ENCODE results near the gene SNRNP25. TPM values are rescaled to one million over a fixed set of nuclear protein-coding genes. Genes with fewer than 3 reads are reported as not detected.

SNRNP25 gene
- total RNA-seq, 1 donor from 2014 or later: 30.6 TPM

- peaks cover 2% of the 10 kb centered on the region for H3K4me1 Mint-ChIP-seq (ENCODE audit: unreplicated experiment)
- H3K9me3 Mint-ChIP-seq (ENCODE audit: unreplicated experiment): no peaks in the 10 kb centered on the region
- H3K27ac Mint-ChIP-seq (ENCODE audit: unreplicated experiment): no peak overlapping the region
- no peak for DNase-seq (ENCODE audit: low spot score)
- no peak for TF ChIP-seq CTCF (IDR thresholded peaks at IDR 0.05; ENCODE audit: unreplicated experiment)
- H3K4me3 Mint-ChIP-seq (ENCODE audit: unreplicated experiment): no peak overlapping the region
- H3K36me3 Mint-ChIP-seq (ENCODE audit: low read depth, unreplicated experiment): peaks cover 11% of the 10 kb centered on the region
- H3K27me3 Mint-ChIP-seq (ENCODE audit: unreplicated experiment): peaks cover 1% of the 10 kb centered on the region
These were observed 12.9 kb downstream of the SNRNP25 start for GRCh38 chr16:66309-67182.

GRCh38 chr16:67183-67791, 13.7 kb downstream of the SNRNP25 start:
- Mint-ChIP-seq H3K4me3 (ENCODE audit: unreplicated experiment) (no peak overlapping the region), H3K27ac (ENCODE audit: unreplicated experiment) (no peak overlapping the region), H3K4me1 (ENCODE audit: unreplicated experiment) (peaks cover 2% of the 10 kb centered on the region), H3K27me3 (ENCODE audit: unreplicated experiment) (peaks cover 1% of the 10 kb centered on the region), H3K36me3 (ENCODE audit: low read depth, unreplicated experiment) (peaks cover 9% of the 10 kb centered on the region), H3K9me3 (ENCODE audit: unreplicated experiment) (no peaks in the 10 kb centered on the region)
- DNase-seq (ENCODE audit: low spot score): no peak
- no peak for TF ChIP-seq CTCF (IDR thresholded peaks at IDR 0.05; ENCODE audit: unreplicated experiment)

- H3K4me1 Mint-ChIP-seq (ENCODE audit: unreplicated experiment): peaks cover 6% of the 10 kb centered on the region
- H3K9me3 Mint-ChIP-seq (ENCODE audit: unreplicated experiment): no peaks in the 10 kb centered on the region
- H3K4me3 Mint-ChIP-seq (ENCODE audit: unreplicated experiment): no peak overlapping the region
- TF ChIP-seq CTCF (IDR thresholded peaks at IDR 0.05; ENCODE audit: unreplicated experiment): no peak
- H3K27me3 Mint-ChIP-seq (ENCODE audit: unreplicated experiment): peaks cover 5% of the 10 kb centered on the region
- no peak for DNase-seq (ENCODE audit: low spot score)
- no peak overlapping the region for H3K27ac Mint-ChIP-seq (ENCODE audit: unreplicated experiment)
- H3K36me3 Mint-ChIP-seq (ENCODE audit: low read depth, unreplicated experiment): peaks cover 10% of the 10 kb centered on the region
These were observed 14.5 kb downstream of the SNRNP25 start for GRCh38 chr16:67884-68789.

- H3K4me3 Mint-ChIP-seq (ENCODE audit: unreplicated experiment): no peak overlapping the region
- peaks cover 5% of the 10 kb centered on the region for H3K27me3 Mint-ChIP-seq (ENCODE audit: unreplicated experiment)
- H3K4me1 Mint-ChIP-seq (ENCODE audit: unreplicated experiment): peaks cover 6% of the 10 kb centered on the region
- peaks cover 5% of the 10 kb centered on the region for H3K36me3 Mint-ChIP-seq (ENCODE audit: low read depth, unreplicated experiment)
- no peak for DNase-seq (ENCODE audit: low spot score)
- no peaks in the 10 kb centered on the region for H3K9me3 Mint-ChIP-seq (ENCODE audit: unreplicated experiment)
- no peak for TF ChIP-seq CTCF (IDR thresholded peaks at IDR 0.05; ENCODE audit: unreplicated experiment)
- H3K27ac Mint-ChIP-seq (ENCODE audit: unreplicated experiment): no peak overlapping the region
These were observed 15.6 kb downstream of the SNRNP25 start for GRCh38 chr16:69181-69580.
